HEK293 (cell line): ENCODE results near the gene CADPS2.

Source experiments
- HOXA7 ChIP-seq: sonication (generic); formaldehyde crosslinking; IDR thresholded peaks from 2 replicates; pipeline ENCODE4 v1.8.1; 2022; ENCODE audit warnings: missing genetic modification reagents, borderline replicate concordance
- KLF7 ChIP-seq: fragments of 450-650 bp; formaldehyde crosslinking; IDR thresholded peaks from 2 replicates; pipeline ENCODE4 v1.5.1; 2016; ENCODE audit warnings: missing biosample characterization, missing genetic modification characterization, borderline replicate concordance
- SP2 ChIP-seq: fragments of 450-650 bp; formaldehyde crosslinking; IDR thresholded peaks from 2 replicates; pipeline ENCODE4 v1.5.1; 2016; ENCODE audit warnings: missing biosample characterization, missing genetic modification characterization
- YY1 ChIP-seq: fragments of 450-650 bp; formaldehyde crosslinking; IDR thresholded peaks from 2 replicates; pipeline ENCODE4 v1.5.1; 2018; ENCODE audit warnings: missing biosample characterization, missing genetic modification characterization
- ZNF16 ChIP-seq: fragments of 450-650 bp; formaldehyde crosslinking; IDR thresholded peaks from 2 replicates; pipeline ENCODE4 v1.5.1; 2016; ENCODE audit warnings: low read depth, missing biosample characterization, missing genetic modification characterization
- ZNF558 ChIP-seq: fragments of 450-650 bp; formaldehyde crosslinking; IDR thresholded peaks from 2 replicates; pipeline ENCODE4 v1.5.1; 2016; ENCODE audit warnings: missing biosample characterization, missing genetic modification characterization
- ZNF561 ChIP-seq: fragments of 450-650 bp; IDR thresholded peaks from 2 replicates; pipeline ENCODE4 v1.5.1; 2018; ENCODE audit warnings: missing biosample characterization, missing genetic modification characterization, borderline replicate concordance
- ZNF585B ChIP-seq: fragments of 450-650 bp; formaldehyde crosslinking; IDR thresholded peaks from 2 replicates; pipeline ENCODE4 v1.5.1; 2016; ENCODE audit warnings: missing biosample characterization, missing genetic modification characterization
- ZNF670 ChIP-seq: fragments of 450-650 bp; formaldehyde crosslinking; IDR thresholded peaks from 2 replicates; pipeline ENCODE4 v1.5.1; 2016; ENCODE audit warnings: missing biosample characterization, missing genetic modification characterization, low read depth
- TF ChIP-seq, protein P1 (sequence below): sonication (generic); formaldehyde crosslinking; IDR thresholded peaks from 2 replicates; pipeline ENCODE4 v1.8.1; 2022; ENCODE audit warnings: mild to moderate bottlenecking, moderate library complexity, missing genetic modification reagents
- TF ChIP-seq, protein P2 (sequence below): fragments of 450-650 bp; formaldehyde crosslinking; IDR thresholded peaks from 2 replicates; pipeline ENCODE4 v1.5.1; 2016; ENCODE audit warnings: missing biosample characterization, missing genetic modification characterization, borderline replicate concordance
- TF ChIP-seq, protein P3 (sequence below): fragments of 450-650 bp; formaldehyde crosslinking; conservative IDR thresholded peaks from 2 replicates; pipeline ENCODE4 v1.5.1; 2016; ENCODE audit warnings: low read depth, missing biosample characterization, missing genetic modification characterization
- TF ChIP-seq, protein P4 (sequence below): fragments of 450-650 bp; formaldehyde crosslinking; IDR thresholded peaks from 2 replicates; pipeline ENCODE4 v1.5.1; 2016; ENCODE audit warnings: missing biosample characterization, missing genetic modification characterization
- TF ChIP-seq, protein P5 (sequence below): fragments of 450-650 bp; formaldehyde crosslinking; IDR thresholded peaks from 2 replicates; pipeline ENCODE4 v1.5.1; 2016; ENCODE audit warnings: missing biosample characterization, missing genetic modification characterization, borderline replicate concordance

Gene CADPS2

DNA sequence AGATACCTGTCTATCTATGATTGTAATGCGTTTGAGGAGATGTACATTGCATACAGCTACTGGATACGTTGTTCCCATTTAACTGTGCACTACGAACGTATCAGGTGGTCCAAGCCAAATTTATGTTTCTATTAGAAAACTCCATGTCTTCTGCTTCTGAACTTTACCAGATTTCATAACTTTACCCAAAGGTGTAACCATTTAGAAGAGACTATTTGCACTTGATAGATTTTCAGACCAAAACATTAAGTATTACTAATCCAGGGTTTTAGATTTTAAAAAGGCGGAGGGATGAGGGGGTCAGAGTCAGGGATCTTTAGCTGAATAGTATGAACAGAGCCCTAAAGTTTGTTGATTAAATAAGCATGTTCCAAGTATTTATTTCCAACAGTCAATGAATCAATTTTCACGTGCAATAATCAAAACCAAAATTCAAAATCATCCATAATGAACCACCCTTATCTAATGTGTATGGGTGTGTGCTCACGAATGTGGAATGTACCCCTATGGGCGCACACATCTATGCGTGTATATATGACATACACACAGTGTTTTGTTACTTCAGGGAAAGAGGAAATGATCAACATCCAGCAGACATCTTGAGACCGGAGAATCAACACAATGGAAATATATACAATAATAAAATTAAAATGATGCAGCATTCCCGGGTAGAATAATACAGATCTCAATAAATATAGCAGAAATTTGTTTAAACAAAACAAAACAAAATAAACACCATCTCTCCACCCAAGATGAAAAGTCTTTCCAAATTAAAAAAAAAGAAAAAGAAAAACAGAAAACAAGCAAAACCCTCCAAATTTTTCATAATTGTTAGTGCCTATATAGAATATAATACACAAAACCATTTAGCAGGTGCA, 585.1 kb downstream of the CADPS2 start (continued):
- TF ChIP-seq, protein P1, sequence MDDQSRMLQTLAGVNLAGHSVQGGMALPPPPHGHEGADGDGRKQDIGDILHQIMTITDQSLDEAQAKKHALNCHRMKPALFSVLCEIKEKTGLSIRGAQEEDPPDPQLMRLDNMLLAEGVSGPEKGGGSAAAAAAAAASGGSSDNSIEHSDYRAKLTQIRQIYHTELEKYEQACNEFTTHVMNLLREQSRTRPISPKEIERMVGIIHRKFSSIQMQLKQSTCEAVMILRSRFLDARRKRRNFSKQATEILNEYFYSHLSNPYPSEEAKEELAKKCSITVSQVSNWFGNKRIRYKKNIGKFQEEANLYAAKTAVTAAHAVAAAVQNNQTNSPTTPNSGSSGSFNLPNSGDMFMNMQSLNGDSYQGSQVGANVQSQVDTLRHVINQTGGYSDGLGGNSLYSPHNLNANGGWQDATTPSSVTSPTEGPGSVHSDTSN (CRISPR knock-in tag), result no peak
- TF ChIP-seq, protein P2, sequence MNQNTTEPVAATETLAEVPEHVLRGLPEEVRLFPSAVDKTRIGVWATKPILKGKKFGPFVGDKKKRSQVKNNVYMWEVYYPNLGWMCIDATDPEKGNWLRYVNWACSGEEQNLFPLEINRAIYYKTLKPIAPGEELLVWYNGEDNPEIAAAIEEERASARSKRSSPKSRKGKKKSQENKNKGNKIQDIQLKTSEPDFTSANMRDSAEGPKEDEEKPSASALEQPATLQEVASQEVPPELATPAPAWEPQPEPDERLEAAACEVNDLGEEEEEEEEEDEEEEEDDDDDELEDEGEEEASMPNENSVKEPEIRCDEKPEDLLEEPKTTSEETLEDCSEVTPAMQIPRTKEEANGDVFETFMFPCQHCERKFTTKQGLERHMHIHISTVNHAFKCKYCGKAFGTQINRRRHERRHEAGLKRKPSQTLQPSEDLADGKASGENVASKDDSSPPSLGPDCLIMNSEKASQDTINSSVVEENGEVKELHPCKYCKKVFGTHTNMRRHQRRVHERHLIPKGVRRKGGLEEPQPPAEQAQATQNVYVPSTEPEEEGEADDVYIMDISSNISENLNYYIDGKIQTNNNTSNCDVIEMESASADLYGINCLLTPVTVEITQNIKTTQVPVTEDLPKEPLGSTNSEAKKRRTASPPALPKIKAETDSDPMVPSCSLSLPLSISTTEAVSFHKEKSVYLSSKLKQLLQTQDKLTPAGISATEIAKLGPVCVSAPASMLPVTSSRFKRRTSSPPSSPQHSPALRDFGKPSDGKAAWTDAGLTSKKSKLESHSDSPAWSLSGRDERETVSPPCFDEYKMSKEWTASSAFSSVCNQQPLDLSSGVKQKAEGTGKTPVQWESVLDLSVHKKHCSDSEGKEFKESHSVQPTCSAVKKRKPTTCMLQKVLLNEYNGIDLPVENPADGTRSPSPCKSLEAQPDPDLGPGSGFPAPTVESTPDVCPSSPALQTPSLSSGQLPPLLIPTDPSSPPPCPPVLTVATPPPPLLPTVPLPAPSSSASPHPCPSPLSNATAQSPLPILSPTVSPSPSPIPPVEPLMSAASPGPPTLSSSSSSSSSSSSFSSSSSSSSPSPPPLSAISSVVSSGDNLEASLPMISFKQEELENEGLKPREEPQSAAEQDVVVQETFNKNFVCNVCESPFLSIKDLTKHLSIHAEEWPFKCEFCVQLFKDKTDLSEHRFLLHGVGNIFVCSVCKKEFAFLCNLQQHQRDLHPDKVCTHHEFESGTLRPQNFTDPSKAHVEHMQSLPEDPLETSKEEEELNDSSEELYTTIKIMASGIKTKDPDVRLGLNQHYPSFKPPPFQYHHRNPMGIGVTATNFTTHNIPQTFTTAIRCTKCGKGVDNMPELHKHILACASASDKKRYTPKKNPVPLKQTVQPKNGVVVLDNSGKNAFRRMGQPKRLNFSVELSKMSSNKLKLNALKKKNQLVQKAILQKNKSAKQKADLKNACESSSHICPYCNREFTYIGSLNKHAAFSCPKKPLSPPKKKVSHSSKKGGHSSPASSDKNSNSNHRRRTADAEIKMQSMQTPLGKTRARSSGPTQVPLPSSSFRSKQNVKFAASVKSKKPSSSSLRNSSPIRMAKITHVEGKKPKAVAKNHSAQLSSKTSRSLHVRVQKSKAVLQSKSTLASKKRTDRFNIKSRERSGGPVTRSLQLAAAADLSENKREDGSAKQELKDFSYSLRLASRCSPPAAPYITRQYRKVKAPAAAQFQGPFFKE, result no peak
- no peak for TF ChIP-seq ZNF16 (tag by site-specific recombination)
- TF ChIP-seq ZNF561, result no peak
- TF ChIP-seq KLF7, result no peak
- TF ChIP-seq, protein P3, sequence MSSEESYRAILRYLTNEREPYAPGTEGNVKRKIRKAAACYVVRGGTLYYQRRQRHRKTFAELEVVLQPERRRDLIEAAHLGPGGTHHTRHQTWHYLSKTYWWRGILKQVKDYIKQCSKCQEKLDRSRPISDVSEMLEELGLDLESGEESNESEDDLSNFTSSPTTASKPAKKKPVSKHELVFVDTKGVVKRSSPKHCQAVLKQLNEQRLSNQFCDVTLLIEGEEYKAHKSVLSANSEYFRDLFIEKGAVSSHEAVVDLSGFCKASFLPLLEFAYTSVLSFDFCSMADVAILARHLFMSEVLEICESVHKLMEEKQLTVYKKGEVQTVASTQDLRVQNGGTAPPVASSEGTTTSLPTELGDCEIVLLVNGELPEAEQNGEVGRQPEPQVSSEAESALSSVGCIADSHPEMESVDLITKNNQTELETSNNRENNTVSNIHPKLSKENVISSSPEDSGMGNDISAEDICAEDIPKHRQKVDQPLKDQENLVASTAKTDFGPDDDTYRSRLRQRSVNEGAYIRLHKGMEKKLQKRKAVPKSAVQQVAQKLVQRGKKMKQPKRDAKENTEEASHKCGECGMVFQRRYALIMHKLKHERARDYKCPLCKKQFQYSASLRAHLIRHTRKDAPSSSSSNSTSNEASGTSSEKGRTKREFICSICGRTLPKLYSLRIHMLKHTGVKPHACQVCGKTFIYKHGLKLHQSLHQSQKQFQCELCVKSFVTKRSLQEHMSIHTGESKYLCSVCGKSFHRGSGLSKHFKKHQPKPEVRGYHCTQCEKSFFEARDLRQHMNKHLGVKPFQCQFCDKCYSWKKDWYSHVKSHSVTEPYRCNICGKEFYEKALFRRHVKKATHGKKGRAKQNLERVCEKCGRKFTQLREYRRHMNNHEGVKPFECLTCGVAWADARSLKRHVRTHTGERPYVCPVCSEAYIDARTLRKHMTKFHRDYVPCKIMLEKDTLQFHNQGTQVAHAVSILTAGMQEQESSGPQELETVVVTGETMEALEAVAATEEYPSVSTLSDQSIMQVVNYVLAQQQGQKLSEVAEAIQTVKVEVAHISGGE (tag by site-specific recombination), result no peak
- TF ChIP-seq SP2 (tag by site-specific recombination), result no peak
- no peak for TF ChIP-seq ZNF670 (tag by site-specific recombination)
- TF ChIP-seq ZNF558, result no peak
- TF ChIP-seq YY1 (tag by site-specific recombination), result no peak
- TF ChIP-seq ZNF585B, result no peak
- TF ChIP-seq, protein P4, sequence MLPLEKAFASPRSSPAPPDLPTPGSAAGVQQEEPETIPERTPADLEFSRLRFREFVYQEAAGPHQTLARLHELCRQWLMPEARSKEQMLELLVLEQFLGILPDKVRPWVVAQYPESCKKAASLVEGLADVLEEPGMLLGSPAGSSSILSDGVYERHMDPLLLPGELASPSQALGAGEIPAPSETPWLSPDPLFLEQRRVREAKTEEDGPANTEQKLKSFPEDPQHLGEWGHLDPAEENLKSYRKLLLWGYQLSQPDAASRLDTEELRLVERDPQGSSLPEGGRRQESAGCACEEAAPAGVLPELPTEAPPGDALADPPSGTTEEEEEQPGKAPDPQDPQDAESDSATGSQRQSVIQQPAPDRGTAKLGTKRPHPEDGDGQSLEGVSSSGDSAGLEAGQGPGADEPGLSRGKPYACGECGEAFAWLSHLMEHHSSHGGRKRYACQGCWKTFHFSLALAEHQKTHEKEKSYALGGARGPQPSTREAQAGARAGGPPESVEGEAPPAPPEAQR (tag by site-specific recombination), result no peak
- TF ChIP-seq, protein P5, sequence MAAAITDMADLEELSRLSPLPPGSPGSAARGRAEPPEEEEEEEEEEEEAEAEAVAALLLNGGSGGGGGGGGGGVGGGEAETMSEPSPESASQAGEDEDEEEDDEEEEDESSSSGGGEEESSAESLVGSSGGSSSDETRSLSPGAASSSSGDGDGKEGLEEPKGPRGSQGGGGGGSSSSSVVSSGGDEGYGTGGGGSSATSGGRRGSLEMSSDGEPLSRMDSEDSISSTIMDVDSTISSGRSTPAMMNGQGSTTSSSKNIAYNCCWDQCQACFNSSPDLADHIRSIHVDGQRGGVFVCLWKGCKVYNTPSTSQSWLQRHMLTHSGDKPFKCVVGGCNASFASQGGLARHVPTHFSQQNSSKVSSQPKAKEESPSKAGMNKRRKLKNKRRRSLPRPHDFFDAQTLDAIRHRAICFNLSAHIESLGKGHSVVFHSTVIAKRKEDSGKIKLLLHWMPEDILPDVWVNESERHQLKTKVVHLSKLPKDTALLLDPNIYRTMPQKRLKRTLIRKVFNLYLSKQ (tag by site-specific recombination), result no peak
- TF ChIP-seq HOXA7 (CRISPR knock-in tag), result no peak
- TF ChIP-seq, all 188 proteins: peak for 0
